Fibroblast of mammary gland (primary cell): ENCODE results near the gene RFTN1.

Experiments
- DNase-seq: peaks from one replicate; pipeline ENCODE4 v3.0.0-alpha.2; 2010; ENCODE audit warnings: low read depth
- H3K4me3 ChIP-seq: 2 replicates; pipeline ENCODE4 v1.5.1; 2011; ENCODE audit warnings: low read depth, mild to moderate bottlenecking, low read length, moderate library complexity; ENCODE audit not compliant: control insufficient read depth
- CTCF ChIP-seq: conservative IDR thresholded peaks from 2 replicates; pipeline ENCODE4 v1.5.1; 2011; ENCODE audit warnings: low read depth, low read length, inconsistent platforms; ENCODE audit not compliant: control insufficient read depth, insufficient read depth

The RFTN1 gene

DNA sequence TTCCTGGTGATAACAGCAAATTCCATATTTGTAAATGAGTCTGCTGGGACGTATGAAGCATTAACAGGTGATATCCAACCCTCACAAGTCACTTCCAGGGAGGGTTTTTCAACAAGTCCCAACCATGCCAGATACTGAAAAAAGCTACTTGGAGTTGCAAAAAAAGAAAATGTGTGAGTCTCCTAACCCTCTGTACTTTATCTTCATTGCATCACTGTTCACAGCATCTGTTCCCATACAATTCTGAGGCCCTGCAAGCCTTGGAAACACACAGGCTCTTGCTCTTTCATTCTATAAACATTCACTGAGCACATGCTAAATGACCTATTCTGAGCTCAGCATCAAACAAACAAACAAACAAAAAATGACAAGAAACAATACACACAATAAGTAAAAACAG is 120.8 kb downstream of the RFTN1 start:
- TF ChIP-seq CTCF: no peak
- no peak overlapping the region for H3K4me3 ChIP-seq
- DNase-seq: peak; percentile 50

DNA sequence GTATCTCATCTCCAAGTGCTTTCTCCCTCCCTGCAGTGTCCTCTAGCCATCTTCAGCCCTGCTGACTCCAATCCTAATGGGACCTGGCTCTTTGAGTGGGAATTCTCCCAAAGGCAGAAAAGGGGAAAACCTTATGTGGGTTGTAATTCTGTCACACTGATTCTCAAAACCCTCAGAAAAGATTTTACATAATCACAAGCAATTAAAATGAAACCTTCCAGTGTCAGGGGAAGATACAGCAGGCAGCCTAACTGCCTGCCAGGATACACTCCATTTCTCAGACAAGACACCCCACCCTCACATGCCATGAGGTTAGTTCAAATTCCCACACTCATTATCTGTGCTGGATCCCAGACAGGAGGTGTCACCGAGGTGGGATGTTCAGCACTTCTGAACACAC is 121.4 kb downstream of the RFTN1 start:
- DNase-seq: no peak

DNA sequence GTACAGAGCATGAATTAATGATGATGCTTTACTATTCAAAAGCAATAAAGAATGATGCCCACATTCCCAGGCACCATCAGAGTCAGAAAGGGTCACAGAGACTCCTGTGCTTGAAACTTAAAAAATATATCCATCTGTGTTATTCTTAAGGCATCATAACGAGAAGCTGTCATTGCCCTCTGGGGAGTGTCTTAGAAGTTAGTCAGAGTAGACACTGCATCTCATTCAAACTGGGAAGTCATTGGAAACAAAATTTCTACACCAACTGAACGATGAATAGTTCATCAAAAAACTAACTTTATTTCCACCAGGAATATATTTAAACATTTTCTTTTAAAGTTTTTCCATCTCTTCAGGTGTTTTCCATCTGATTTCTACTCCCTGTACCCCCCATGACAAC is 122.9 kb downstream of the RFTN1 start:
- TF ChIP-seq CTCF: no peak
- peak; percentile 35 for DNase-seq
- no peak overlapping the region for H3K4me3 ChIP-seq

More for the DNA sequence above, 121.4 kb downstream of the RFTN1 start:
- H3K4me3 ChIP-seq: no peak overlapping the region
- no peak for TF ChIP-seq CTCF

DNA sequence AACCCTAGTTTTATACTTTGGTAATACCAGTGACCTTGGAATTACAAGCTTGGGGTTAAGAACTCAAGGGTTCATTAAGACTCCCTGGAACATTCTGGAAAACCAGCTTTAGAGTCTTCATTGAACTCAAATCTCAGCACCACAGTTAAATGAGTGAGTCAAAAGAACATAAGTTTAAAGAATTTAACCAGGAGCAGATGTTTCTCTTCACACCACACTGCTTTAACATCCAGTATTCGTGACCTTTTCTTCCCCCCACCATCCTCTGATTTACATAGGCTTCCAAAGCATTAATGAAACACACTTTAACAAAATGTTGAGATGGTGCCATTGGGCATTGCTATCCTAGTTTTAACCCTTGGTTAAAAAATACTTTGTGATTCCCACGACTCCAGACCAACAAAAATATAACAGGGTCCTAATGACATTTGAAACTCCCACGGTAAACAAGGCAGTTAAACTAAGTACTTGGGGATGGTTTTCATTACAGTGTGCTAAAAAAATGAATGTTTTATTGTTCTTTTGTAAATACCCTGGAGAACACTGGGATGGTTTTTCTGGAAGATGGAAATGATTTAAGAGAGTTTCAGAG is 124.6 kb downstream of the RFTN1 start:
- H3K4me3 ChIP-seq: no peak overlapping the region
- no peak for TF ChIP-seq CTCF
- DNase-seq: peak; percentile 78

GRCh38 chr3:16386561-16386960 is 126.9 kb downstream of the RFTN1 start:
- no peak for TF ChIP-seq CTCF
- no peak for DNase-seq
- H3K4me3 ChIP-seq: no peak overlapping the region

DNA sequence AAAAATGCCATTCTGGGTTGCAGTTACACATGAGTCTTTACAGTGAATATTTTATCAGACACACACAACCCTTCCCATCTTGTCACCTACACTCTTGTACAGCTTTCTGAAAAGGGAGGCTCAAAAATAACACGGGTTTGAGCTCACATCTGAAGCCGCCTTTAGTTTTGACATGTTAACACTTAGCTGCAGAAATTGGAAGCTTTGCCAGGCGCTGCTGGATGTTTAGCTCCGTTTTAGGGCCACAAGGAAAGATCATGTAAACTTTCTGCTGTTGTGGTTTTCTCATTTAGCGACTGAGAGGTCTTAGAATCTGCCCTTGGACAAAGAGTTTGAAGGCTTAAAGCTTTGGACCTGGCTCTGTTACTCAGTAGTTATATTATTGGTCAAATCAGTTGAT is 128.3 kb downstream of the RFTN1 start:
- TF ChIP-seq CTCF: no peak
- H3K4me3 ChIP-seq: no peak overlapping the region
- no peak for DNase-seq

DNA sequence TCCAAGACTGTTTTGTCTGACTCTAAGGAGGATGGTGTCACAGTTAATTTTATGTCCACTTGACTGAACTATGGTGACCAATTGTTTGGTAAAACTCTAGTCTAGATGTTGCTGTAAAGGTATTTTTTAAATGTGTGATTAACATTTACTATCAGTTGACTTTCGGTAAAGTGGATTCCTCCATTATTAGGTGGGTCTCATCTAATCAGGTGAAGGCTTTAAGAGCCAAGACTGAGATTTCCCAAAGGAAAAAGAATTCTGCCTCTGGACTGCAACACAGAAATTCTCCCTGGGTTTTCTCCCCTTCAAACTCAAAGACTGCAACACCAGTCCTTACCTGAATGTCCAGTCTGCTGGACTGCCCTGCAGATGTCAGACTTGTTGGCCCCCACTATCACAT is 129.6 kb downstream of the RFTN1 start:
- TF ChIP-seq CTCF: no peak
- H3K4me3 ChIP-seq: no peak overlapping the region
- DNase-seq: no peak
